ENCODE measurements around the gene EGFL6. TPM values are rescaled to one million over a fixed set of nuclear protein-coding genes. Genes with fewer than 3 reads are reported as not detected.
"Not testable (repeated sequence)": the region's sequence is repeated elsewhere in the genome, so short reads cannot be mapped to it uniquely, and the experiment has no call there.

EGFL6 gene
- total RNA-seq, 2 experiments from 2014 or later, result 3.3 to 3.8 TPM

DNA sequence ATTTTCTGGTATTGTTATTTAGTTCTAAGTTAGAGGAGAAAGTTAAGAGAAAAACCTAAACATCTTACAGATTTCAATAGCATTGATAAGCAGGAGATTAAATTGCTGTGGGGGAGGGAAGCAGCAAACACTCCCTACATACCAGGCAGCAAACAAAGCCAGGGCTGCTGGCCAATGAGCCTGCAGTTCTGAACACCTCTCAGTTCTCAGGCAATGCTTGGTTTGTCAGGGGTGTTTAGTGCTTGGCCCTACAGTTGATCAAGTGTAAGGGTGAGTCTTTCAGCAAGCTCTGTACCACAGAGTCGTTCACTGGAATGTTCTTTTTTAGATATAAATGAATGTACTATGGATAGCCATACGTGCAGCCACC, 38.6 kb downstream of the EGFL6 start:
- H3K4me3 Mint-ChIP-seq, result no peak overlapping the region
- H3K4me1 Mint-ChIP-seq, result no peaks in the 10 kb centered on the region
- H3K27ac Mint-ChIP-seq, result no peak overlapping the region
- no peaks in the 10 kb centered on the region for H3K36me3 Mint-ChIP-seq (ENCODE audit: low read depth)
- ChIA-PET CTCF (no interaction called here), POLR2A (no interaction called here)
- no peaks in the 10 kb centered on the region for H3K9me3 Mint-ChIP-seq
- no peak for DNase-seq
- H3K27me3 Mint-ChIP-seq, result no peaks in the 10 kb centered on the region

- no peaks in the 10 kb centered on the region for H3K9me3 Mint-ChIP-seq
- no peaks in the 10 kb centered on the region for H3K36me3 Mint-ChIP-seq (ENCODE audit: low read depth)
- ChIA-PET CTCF (no interaction called here), POLR2A (no interaction called here)
- no peak overlapping the region for H3K4me3 Mint-ChIP-seq
- H3K27me3 Mint-ChIP-seq, result no peaks in the 10 kb centered on the region
- no peak for DNase-seq
- H3K4me1 Mint-ChIP-seq, result peaks cover 4% of the 10 kb centered on the region
- H3K27ac Mint-ChIP-seq, result no peak overlapping the region
These were observed 44.8 kb downstream of the EGFL6 start for GRCh38 chrX:13614154-13614553.

- POLR2A ChIA-PET, result no interaction called here
- H3K4me3 Mint-ChIP-seq, result no peak overlapping the region
These were observed 50.8 kb downstream of the EGFL6 start for GRCh38 chrX:13620207-13620606.

GRCh38 chrX:13622401-13622964, 53.1 kb downstream of the EGFL6 start:
- Mint-ChIP-seq H3K4me1 (no peaks in the 10 kb centered on the region), H3K4me3 (no peak overlapping the region), H3K9me3 (no peaks in the 10 kb centered on the region), H3K36me3 (ENCODE audit: low read depth) (no peaks in the 10 kb centered on the region), H3K27ac (no peak overlapping the region), H3K27me3 (peaks cover 4% of the 10 kb centered on the region)
- CTCF ChIA-PET, result no interaction called here
- DNase-seq, result no peak
- POLR2A ChIA-PET, result no interaction called here

More at GRCh38 chrX:13620207-13620606, 50.8 kb downstream of the EGFL6 start:
- Mint-ChIP-seq H3K36me3 (ENCODE audit: low read depth) (no peaks in the 10 kb centered on the region), H3K4me1 (peaks cover under 1% of the 10 kb centered on the region), H3K27me3 (peaks cover 4% of the 10 kb centered on the region), H3K27ac (no peak overlapping the region), H3K9me3 (no peaks in the 10 kb centered on the region)
- CTCF ChIA-PET, result no interaction called here
- DNase-seq, result no peak

GRCh38 chrX:13627306-13627705, 57.9 kb downstream of the EGFL6 start:
- Mint-ChIP-seq H3K36me3 (ENCODE audit: low read depth) (no peaks in the 10 kb centered on the region), H3K4me1 (no peaks in the 10 kb centered on the region), H3K4me3 (no peak overlapping the region), H3K27me3 (peaks cover 4% of the 10 kb centered on the region), H3K27ac (no peak overlapping the region), H3K9me3 (no peaks in the 10 kb centered on the region)
- CTCF ChIA-PET, result no interaction called here
- POLR2A ChIA-PET, result no interaction called here
- DNase-seq, result no peak

- H3K9me3 Mint-ChIP-seq, result peaks cover 12% of the 10 kb centered on the region
- POLR2A ChIA-PET; H3K4me3 Mint-ChIP-seq; H3K27me3 Mint-ChIP-seq; H3K4me1 Mint-ChIP-seq; DNase-seq; CTCF ChIA-PET; H3K27ac Mint-ChIP-seq; H3K36me3 Mint-ChIP-seq (ENCODE audit: low read depth): not testable (repeated sequence)
These were observed 67.8 kb downstream of the EGFL6 start for GRCh38 chrX:13637224-13637623.

DNA sequence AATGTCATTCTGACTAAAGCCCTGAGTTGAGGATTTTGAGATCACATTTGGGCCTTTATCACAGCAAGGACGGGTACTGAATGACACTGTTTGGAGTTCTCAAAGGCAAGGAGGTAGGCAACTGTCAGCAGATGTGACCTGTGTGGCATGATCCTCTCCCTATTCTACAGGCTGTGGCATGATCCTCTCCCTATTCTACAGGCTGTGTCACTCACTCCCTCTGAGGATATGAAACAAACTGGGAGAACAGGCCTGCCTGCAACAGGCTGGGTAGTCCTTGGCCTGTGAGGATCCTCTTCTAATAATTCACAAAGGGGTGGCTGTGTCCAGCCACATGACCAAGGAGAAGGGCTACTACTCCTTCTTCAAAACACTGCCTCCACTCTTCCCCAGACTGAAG, 68.6 kb downstream of the EGFL6 start:
- H3K27me3 Mint-ChIP-seq, result peaks cover 2% of the 10 kb centered on the region
- DNase-seq, result no peak
- POLR2A ChIA-PET, result no interaction called here
- peaks cover 12% of the 10 kb centered on the region for H3K9me3 Mint-ChIP-seq
- no peak overlapping the region for H3K4me3 Mint-ChIP-seq
- no peaks in the 10 kb centered on the region for H3K4me1 Mint-ChIP-seq
- no peak overlapping the region for H3K27ac Mint-ChIP-seq
- CTCF ChIA-PET, result no interaction called here
- no peaks in the 10 kb centered on the region for H3K36me3 Mint-ChIP-seq (ENCODE audit: low read depth)

- peaks cover 12% of the 10 kb centered on the region for H3K9me3 Mint-ChIP-seq
- POLR2A ChIA-PET, result no interaction called here
- no peak overlapping the region for H3K4me3 Mint-ChIP-seq
- H3K27ac Mint-ChIP-seq, result no peak overlapping the region
- CTCF ChIA-PET, result no interaction called here
- H3K4me1 Mint-ChIP-seq, result no peaks in the 10 kb centered on the region
- no peak for DNase-seq
- H3K27me3 Mint-ChIP-seq, result peaks cover 2% of the 10 kb centered on the region
- no peaks in the 10 kb centered on the region for H3K36me3 Mint-ChIP-seq (ENCODE audit: low read depth)
These were observed 69.4 kb downstream of the EGFL6 start for GRCh38 chrX:13638826-13639225.

DNA sequence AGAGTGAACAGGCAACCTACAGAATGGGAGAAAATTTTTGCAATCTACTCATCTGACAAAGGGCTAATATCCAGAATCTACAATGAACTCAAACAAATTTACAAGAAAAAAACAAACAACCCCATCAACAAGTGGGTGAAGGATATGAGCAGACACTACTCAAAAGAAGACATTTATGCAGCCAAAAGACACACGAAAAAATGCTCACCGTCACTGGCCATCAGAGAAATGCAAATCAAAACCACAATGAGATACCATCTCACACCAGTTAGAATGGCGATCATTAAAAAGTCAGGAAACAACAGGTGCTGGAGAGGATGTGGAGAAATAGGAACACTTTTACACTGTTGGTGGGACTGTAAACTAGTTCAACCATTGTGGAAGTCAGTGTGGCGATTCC, 72.3 kb downstream of the EGFL6 start:
- H3K4me1 Mint-ChIP-seq; H3K36me3 Mint-ChIP-seq (ENCODE audit: low read depth); POLR2A ChIA-PET; DNase-seq; H3K9me3 Mint-ChIP-seq; CTCF ChIA-PET; H3K27me3 Mint-ChIP-seq; H3K27ac Mint-ChIP-seq; H3K4me3 Mint-ChIP-seq: not testable (repeated sequence)

- Mint-ChIP-seq H3K4me1 (peaks cover 17% of the 10 kb centered on the region), H3K36me3 (ENCODE audit: low read depth) (no peaks in the 10 kb centered on the region), H3K9me3 (no peaks in the 10 kb centered on the region), H3K4me3 (no peak overlapping the region), H3K27me3 (no peaks in the 10 kb centered on the region), H3K27ac (no peak overlapping the region)
- ChIA-PET CTCF (interaction anchor here (0.7 to 2.1 kb wide), 12 partner anchors 12 to 699 kb away, joined by 3 to 19 read pairs (median 3); partner anchors contain the start of genes GEMIN8 and RAB9A), POLR2A (interaction anchor here (1.0 to 1.1 kb wide), 2 partner anchors 43 to 695 kb away, joined by 3 to 4 read pairs; partner anchors contain the start of gene RAB9A)
- DNase-seq, result no peak
These were observed 76.2 kb downstream of the EGFL6 start for GRCh38 chrX:13645464-13646153.

DNA sequence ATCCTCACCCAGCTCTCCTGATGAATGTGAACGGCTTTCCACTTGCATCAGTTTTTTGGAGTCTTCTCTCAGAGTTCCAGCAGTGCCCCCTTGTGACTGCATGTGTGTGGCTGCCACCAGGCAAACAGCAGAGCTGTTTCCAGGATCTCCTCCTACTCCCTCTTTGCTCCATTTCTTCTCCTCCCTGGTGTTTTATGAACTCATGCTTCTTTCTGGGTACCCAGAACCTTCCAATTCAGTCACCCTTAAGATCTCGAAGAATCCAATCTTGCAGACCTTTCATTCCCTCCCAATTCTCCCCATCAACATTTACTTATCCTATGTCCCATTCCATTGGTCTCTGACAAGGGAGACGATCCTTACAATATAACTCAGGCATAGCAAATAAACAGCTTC, 76.8 kb downstream of the EGFL6 start:
- no peak overlapping the region for H3K4me3 Mint-ChIP-seq
- ChIA-PET POLR2A (interaction anchor here (1.0 to 1.1 kb wide), 2 partner anchors 43 to 696 kb away, joined by 3 to 4 read pairs; partner anchors contain the start of gene RAB9A), CTCF (interaction anchor here (0.6 to 2.1 kb wide), 14 partner anchors 12 to 699 kb away, joined by 3 to 19 read pairs (median 3); partner anchors contain the start of genes GEMIN8 and RAB9A)
- no peak overlapping the region for H3K27ac Mint-ChIP-seq
- H3K36me3 Mint-ChIP-seq (ENCODE audit: low read depth), result no peaks in the 10 kb centered on the region
- H3K27me3 Mint-ChIP-seq, result no peaks in the 10 kb centered on the region
- DNase-seq, result peak; percentile 35
- peaks cover 17% of the 10 kb centered on the region for H3K4me1 Mint-ChIP-seq
- H3K9me3 Mint-ChIP-seq, result no peaks in the 10 kb centered on the region

DNA sequence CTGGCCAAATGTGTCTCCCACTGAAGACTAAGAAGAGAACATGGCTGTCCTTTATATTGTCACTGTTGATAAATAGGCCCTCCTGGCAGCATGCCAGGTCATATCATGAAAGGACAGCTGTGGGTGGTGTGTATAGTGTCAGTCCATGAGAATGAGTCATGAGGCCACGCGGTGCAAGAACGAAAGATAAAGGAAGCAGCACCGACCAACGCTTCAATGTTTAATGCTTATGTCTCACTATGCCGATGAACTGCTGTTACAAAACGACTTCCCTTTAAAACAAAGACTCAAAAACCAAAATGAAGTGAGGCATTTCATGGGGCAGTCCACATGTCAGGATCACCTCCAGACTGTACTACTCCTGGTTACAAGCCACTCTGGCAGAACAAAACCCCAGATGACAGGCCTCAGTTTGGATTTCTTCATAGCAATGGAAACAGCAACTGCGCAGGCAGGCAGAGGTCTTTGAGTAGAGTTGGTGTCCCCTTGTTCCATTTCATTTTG, 78.4 kb downstream of the EGFL6 start:
- Mint-ChIP-seq H3K27ac (peak overlapping the region; percentile 86), H3K9me3 (no peaks in the 10 kb centered on the region), H3K27me3 (no peaks in the 10 kb centered on the region), H3K4me1 (peaks cover 26% of the 10 kb centered on the region), H3K4me3 (no peak overlapping the region), H3K36me3 (ENCODE audit: low read depth) (no peaks in the 10 kb centered on the region)
- POLR2A ChIA-PET, result interaction anchor here (1.4 kb wide), 1 partner anchor 87 kb away, joined by 4 read pairs; the partner anchor contains the start of genes OFD1 and TRAPPC2
- CTCF ChIA-PET, result no interaction called here
- DNase-seq, result peak; percentile 68

- POLR2A ChIA-PET; CTCF ChIA-PET; H3K27me3 Mint-ChIP-seq; H3K4me3 Mint-ChIP-seq; H3K36me3 Mint-ChIP-seq (ENCODE audit: low read depth); H3K27ac Mint-ChIP-seq; DNase-seq; H3K9me3 Mint-ChIP-seq: not testable (repeated sequence)
- H3K4me1 Mint-ChIP-seq, result peaks cover 26% of the 10 kb centered on the region
These were observed 78.9 kb downstream of the EGFL6 start for GRCh38 chrX:13648336-13648735.

GRCh38 chrX:13649838-13650237, 80.4 kb downstream of the EGFL6 start:
- no peak for DNase-seq
- H3K4me1 Mint-ChIP-seq, result peaks cover 34% of the 10 kb centered on the region
- H3K36me3 Mint-ChIP-seq (ENCODE audit: low read depth), result no peaks in the 10 kb centered on the region
- no peaks in the 10 kb centered on the region for H3K9me3 Mint-ChIP-seq
- ChIA-PET POLR2A (no interaction called here), CTCF (interaction anchor here (1.4 kb wide), 1 partner anchor 143 kb away, joined by 4 read pairs; no protein-coding TSS in a partner anchor)
- no peaks in the 10 kb centered on the region for H3K27me3 Mint-ChIP-seq
- H3K27ac Mint-ChIP-seq, result no peak overlapping the region
- H3K4me3 Mint-ChIP-seq, result no peak overlapping the region
